NCI-H2196 (cell line): Measurements from ENCODE around the gene PXDN.
"Not testable (repeated sequence)": the region's sequence is repeated elsewhere in the genome, so short reads cannot be mapped to it uniquely, and the experiment has no call there.

ENCODE experiments used
- DNase-seq: peaks from one replicate; lab custom pipeline; 2025; ENCODE audit not compliant: unreplicated experiment; lab: John Stamatoyannopoulos, UW

Gene PXDN

DNA sequence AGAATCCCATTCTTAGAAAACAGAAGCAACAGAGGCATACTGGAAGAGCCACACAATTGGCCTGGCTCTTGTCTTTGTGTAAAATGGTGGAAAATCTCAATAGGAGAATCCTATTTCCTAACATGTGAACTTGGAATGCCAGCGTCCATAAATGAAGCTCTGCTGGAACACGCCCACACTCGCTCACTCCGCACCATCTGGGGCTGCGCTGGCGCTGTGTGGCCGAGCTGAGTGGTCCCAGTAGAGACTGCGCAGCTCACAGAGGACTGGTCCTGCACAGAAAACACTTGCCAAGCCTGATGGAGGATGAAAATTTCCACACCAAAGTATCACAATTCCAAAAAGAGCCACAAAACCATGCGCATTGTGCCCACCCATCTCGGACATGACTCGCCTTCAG lies 56.2 kb downstream of the PXDN start:
- no peak for DNase-seq

DNA sequence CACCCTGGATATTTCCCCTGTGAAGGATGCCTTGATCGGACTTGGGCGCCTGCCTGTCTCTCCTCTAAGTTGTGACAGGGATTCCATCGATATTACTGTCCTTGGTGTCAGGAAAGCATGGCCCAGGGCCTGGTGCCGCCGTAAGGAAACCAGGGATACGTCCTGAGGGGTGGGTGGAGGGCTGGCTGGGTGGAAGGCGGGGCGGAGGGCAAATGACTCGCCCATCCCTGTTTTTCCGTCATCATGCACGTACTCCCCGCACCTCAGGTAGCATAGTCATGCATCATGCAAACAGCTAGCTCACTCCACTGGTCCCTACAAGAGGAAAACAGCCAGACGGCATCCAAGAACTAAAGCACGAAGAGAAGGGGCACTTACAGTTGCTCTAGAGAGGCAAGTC lies 57.1 kb downstream of the PXDN start:
- no peak for DNase-seq

DNA sequence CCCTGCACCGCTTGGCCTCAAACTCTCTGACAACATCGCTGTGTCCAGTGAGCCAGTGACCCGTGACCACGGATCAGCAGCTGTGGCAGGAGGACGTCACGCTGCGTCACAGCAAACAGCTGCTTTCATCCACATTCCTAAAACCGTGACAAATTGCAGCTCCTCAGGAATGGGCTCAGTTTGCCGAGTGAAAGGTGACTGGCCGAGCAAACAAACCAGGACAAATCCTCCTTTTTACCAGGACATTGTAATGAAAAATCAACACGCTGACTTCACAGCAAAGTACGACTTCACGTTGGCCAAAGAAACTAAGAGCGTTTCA lies 57.6 kb downstream of the PXDN start:
- no peak for DNase-seq

DNA sequence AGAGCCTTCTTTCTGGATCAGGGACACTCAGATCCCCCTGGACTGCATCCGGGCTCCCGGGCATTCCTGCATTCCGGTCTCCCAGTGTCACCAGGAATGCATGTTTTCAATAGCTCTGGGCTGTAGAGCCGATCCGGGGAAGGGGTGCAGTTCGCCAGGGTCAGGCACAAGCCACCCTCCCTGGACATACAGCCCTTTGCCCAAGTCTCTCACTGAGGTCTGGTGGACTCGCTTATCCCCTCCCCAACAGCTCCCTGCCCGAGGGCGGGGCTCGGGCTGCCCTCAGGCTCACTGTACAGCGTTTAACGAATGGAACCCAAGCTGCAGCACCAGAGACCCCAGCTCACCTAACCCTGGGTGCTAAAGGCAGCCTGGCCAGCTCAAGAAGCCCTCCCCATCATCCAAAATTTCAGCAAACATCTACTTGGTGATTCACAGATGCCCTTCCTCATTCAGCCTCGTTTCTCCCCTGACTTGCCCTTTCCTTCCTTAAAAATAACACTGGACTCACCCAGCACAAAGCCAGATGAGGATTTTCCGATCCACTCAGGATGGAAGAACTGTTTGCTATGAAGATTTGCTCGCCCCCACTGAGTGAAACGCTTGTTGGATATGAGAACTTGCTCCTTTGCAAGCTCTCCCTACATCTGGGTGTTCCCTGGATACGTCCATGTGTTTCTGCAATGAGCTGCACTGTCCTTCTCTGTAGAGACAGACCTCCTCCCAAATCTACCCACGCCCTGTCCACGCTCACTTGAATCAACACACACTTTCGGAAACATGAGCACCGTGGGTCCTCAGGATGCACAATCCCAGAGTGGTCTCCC lies 58.1 kb downstream of the PXDN start:
- DNase-seq: no peak

DNA sequence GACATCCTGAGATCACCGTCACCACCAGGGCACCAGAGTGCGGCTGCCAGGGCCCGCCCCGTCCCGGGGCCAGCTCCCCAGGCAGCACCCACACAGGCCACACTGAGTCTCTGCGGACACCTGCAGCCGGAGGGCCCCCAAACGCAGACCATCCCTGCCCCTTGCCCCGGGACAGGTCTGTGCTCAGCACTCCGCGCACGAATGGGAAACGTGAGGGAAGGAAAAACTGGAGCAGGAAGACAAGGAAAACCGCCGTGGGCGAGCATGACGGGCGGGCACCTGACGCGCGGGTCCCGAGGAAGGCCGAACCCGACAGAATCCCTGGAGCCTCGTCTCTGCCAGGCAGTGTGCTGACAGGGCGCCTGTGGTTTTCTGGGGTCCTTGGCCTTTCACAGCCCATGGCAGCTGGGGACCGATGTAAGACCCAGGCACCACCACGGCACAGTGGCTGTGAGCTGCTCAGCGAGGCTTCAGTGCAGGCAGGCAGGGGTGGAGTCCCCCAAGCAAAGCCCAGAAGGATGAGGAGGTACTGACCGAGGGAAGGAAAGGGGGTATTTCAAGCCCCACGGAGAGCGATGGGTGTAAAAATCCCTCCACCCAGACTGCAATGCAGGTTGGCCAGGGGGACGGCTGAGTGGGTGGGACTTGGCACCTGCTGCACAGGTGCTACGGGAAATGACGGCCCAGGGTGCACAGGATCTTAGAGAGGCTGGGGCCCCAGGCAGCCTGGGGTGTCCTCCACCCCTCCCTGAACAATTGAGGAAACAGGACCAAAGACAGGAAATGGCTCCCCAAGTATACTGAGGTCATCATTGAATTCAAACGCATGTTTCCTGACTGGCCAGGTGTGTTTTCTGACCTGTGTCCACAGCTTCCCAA lies 59.0 kb downstream of the PXDN start:
- DNase-seq: no peak

DNA sequence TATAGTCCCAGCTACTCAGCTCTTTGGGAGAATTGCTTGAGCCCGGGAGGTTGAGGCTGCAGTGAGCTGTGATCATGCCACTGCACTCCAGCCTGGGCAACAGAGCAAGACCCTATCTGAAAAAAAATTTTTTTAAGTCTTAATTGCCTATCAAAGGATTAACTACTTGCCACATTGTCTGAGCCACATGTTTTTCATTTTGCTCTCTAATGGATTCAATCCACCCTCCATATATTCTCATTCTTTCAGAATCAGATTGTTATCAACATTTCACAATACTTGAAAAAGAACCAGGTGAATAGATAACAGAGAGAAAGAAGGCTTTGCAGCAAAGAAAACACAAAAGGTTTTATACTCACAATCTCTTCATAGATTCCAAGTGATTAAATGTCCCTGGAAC lies 61.0 kb downstream of the PXDN start:
- DNase-seq: no peak

DNA sequence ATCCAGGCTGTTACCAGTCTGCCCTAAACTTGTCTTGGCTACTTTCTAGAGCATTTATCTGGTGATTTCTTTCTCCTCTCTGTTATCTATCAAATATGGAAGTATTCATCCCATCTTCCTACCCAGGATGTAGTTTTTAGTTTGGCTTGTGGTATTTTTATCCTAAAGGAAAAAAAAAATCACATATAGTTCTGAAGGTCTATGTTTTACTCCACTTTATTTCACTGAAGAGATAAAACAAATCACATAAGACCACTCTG lies 62.2 kb downstream of the PXDN start:
- no peak for DNase-seq

DNA sequence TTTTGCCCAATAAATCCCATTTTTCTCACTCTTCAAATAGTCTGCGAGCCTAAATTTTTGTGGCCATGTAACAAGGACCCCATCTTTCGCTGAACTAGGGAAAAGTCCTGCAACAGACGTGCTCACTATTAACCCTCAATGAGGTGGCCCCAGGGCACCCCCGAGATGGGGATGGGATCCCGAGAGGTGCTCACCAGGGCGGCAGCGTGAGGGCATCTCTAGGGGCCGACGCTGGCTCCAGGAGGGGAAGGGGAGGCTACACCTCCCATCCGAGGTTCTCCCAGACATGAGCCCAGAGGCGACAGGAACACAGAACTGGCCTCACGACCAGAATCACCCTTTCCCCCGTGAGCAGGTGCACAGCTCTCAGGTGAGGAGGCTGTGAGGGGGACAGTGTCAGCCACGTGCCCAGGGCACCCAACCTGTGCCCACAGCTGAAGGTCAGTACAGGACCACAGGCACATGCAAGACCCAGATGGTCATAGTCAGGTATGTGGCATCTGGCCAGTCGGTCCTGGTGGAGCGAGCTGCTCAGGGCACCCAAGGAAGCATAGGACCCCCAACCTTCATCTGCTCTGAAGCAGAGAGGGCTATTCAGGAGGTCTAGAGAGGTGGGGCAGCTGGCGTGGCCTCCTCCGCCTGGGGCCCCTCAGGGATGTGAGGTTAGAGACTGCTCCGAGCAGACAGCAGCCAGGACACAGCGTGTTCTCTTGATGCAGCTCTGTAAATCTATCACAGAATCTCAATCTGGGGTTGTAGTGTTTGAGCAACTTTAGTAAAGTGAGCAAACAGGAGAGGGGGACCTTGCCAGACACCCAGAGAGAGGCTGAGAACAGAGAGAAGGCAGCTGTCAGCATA lies 62.8 kb downstream of the PXDN start:
- DNase-seq: no peak

DNA sequence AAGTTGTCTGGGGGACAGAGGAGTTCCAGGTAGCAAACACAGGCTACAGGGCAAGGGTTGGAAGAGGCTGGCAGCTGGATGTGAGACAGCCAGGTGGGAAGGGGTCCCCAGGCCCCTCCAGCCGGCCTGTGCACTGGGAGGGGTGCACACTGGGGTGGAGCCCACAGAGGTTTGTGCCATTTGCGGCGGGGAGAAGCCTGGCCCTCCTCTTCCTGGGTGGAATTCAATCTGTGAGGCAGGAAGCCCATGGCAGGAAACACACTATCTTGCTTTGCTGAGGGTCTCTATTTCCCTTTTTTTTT lies 63.3 kb downstream of the PXDN start:
- DNase-seq: no peak

DNA sequence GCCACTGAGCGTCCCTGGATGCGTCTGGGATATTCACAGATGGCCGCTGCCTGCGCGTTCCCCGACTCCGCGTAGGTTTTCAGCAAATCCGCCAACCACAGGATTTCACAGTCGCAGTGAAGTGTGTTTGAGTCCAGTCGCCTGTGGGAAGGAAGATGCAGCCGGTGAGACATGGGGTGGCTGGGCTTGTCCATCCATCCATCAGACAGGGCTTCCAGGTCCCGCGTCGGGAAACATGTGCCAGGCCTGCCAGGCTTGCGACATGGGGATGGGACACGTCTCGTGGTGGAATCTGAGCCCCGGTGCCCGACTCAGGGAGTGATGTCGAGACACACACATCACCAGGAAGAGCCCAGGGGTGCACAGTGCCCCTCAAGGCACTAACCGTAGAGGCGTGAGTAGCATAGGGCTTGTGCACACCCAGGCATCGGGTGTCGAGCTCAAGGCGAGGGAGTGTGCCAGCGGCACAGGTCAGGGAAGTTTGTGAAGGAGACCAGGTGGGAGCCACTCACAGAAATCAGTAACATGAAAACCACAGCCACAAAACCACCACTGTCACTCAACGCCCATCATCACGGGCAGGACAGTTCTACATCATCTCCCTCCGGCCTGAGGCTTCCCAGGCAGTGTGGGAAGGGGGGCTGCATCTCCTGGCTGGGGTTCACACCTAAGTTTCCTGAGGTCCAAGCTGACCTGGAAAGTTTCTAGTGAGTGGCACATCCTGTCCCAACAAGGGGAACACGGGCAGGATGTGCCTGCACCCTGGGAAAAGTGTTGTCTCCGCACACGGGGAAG lies 63.9 kb downstream of the PXDN start:
- no peak for DNase-seq

DNA sequence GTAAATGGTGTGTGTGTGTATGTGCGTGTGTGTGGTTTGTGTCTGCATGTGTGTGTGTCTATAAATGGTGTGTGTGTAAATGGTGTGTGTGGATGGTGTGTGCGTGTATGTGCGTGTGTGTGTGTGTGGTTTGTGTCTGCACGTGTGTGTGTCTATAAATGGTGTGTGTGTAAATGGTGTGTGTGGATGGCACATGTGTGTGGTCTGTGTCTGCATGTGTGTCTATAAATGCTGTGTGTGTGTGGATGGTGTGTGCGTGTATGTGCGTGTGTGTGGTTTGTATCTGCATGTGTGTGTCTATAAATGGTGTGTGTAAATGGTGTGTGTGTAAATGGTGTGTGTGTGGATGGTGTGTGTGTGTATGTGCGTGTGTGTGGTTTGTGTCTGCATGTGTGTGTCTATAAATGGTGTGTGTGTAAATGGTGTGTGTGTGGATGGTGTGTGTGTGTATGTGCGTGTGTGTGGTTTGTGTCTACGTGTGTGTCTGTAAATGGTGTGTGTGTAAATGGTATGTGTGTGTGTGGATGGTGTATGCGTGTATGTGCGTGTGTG lies 64.8 kb downstream of the PXDN start:
- not testable (repeated sequence) for DNase-seq

DNA sequence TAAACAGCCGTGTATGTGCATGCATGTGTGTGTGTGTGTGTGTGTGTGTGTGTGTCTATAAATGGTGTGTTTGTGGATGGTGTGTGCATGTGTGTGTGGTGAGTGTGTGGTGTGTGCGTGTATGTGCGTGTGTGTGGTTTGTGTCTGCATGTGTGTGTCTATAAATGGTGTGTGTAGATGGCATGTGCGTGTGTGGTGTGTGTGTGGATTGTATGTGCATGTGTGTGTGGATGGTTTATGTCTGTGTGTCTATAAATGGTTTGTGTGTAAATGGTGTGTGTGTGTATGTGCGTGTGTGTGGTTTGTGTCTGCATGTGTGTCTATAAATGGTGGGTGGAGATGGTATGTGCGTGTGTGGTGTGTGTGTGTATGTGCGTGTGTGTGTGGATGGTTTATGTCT lies 65.2 kb downstream of the PXDN start:
- not testable (repeated sequence) for DNase-seq

DNA sequence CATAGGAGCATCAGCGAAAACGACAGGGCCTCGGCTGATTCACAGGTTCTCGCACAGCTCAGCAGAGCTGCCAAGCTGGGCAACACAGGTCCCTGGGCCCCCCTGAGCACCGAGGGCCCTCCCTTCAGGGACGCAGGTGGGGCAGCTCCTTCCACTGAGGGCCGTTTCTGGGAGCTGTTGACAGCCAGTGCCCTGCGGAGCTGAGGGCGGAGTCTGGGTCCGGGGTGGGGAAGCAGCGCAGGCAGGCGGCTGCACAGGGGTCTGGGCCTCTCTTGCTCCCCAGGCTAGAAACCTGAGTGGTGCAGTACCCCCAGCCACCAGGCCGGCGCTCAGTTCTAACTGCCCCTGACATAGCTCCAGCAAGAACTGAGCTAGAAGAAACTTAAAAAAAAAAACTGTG lies 65.7 kb downstream of the PXDN start:
- no peak for DNase-seq

DNA sequence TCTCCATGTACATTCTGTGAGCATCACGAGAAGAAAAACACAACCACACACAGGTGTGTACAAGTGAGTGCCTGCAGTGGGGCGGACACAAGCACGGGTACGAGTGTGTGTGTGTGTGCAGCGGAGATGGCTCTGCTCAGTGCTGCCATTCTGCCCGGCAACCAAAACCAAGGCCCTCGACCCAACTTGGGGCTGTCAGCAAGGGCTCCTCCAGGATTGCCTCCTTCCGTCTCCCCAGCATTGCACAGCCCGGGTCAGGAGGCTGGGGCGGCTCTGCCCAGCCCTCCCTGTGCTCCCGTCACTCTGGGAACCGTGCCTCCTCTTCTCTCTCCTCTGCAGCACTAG lies 66.5 kb downstream of the PXDN start:
- no peak for DNase-seq

DNA sequence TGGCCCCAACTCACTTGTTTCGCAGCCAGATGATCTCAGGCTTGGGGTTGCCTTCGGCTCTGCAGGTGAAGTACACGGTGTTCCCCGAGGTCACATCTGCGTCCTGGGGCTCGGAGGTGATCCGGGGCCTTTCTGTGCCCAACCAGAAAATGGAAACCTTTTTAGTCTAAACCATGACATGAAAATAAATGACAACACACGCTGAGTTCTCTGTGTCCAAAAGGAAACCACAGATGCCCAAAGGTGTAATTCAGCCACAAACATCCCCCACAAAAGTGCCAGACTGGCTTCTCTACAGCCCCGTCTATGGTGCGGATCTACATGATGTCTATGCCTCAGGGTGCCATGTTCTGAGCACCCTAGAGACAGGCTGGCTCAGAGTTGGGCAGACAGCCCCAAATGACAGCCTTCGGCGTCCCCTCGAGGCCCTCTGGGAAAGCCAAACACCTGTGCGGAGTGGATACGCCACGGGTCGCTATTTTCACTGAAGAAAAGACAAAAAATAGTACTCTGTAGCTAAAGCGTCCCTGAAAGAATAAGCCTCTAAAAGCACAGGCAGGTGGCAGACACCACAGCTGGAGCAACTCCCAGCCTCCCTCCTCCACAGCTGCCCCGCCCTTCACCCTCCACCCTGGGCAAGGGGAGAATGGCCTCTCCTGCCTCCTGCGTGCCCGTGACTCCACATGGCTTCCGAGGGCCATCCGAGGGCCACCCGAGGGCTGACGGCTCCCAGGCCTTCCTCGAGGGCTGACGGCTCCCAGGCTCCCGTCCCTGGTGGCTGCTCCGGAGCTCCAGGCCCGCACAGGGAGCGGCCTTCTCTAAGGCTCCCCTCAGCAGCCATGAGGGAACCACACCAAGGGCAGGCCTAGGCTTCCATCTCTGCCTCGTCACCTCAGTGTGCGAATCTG lies 67.1 kb downstream of the PXDN start:
- DNase-seq: no peak

DNA sequence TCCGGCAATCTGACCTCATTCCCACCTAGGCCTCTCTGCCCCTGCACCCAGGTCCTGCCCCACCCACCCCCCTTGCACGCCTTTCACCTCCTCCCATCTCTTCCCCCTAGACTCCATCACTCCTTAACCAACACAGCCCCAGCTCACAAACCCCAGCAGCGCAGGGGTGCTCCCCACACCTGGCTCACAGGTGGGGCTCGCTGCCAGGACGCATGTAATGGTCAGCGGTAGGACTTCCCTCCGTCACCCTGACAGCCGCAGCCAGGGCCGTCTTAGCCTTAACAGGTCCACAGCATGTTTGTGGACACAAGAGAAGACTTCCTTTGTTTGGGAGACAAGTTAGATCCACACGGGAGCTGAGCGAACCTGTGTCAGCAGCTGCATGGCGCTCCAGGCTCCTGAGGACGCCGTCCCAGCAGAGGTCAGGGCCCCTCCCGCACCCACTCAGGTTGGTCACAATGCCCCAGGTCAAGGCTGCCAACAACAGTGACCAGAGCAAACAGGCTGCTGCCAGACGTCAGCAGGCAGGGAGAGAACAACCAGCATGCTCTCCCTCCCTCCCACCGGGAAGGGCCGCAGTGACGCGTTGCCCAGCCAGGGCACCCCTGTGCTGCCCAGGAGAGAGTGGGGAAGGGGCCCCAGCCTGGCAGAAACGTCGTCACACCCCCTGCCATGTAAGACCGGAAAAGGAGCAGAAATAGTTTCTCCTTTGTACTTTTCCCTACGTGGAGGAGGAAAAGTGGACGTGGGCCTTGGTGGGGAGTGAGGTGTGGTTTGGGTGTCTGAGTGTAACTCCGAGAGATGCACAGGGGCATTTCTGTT lies 68.0 kb downstream of the PXDN start:
- no peak for DNase-seq

DNA sequence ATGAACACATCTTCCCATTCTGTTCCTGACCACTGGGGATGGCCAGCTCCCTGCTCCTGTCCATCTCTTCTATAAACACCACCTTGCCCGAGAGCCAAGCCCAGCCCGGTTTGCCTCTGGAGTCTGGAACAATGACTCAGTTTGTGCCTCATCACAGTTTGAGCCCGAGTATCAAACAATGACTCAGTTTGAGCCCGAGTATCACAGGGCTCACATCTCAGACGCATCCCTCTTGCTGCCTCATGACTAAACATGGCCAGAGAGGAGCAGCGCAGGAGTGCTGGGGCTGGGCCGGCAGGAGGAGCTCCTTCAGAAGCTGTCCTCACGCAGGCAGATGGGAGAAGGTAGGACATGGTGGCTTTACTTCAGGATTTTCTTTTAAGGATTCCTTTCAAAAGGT lies 68.7 kb downstream of the PXDN start:
- DNase-seq: no peak

DNA sequence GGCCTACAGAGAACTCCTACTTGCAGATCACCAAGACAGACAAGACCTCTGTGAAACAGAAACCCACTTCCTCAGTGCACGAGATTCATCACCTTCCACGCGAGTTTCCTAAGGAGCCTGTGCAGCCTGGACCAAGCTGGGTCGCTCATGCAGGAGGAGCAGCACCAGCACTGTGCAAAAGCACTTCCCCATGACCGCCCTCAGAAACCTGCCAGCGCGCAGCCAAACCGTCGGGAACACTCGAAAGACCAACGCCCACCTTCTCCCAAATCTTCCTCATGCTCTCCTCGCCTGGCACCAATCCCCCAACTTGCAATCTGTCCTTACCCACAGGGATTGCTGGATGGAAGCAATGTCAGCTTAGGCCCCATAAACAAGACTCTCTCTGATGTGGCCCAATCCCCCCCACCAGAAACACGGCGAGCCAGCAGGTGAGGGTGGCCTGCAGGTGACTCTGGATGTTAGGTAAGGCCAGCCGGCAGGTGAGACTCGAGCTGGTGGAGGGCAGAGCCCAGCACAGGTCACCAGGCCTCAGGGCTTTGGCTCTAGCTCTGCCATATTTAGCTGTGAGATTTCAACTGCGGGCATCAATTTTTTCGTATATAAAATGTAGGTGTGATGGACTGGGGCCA lies 69.4 kb downstream of the PXDN start:
- no peak for DNase-seq

DNA sequence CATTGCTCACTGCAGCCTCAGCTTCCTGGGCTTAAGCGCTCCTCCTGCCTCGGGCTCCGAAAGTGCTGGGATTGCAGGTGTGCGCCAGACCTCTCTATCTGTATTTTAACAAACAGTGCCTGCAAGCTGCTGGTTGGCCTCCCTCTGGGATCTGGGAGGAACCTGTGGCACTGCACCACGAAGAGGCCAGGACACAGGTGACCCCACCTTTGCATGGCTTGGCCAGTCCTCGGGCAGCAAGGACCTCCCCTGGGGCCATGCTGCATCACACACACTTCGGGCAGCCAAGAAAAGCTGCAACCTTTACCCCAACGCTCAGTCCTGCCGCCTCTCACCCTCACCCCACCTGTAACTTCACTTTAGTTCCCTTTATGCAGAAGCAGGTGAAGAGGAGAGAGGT lies 70.0 kb downstream of the PXDN start:
- DNase-seq: no peak
